Activated CD4-positive, alpha-beta T cell treated with anti-CD3 and anti-CD28 coated beads, Interleukin-2, Interleukin-6, amounts not matched to agents 100 ng/mL and 50 ng/mL, durations not matched to agents 16 hours and 8 hours (primary cell): ENCODE results near the gene CSF3R.
"Not testable (repeated sequence)": the region's sequence is repeated elsewhere in the genome, so short reads cannot be mapped to it uniquely, and the experiment has no call there.

Experiments
- DNase-seq: peaks from one replicate; pipeline ENCODE4 v3.0.0-alpha.2; 2020

Gene CSF3R

DNA sequence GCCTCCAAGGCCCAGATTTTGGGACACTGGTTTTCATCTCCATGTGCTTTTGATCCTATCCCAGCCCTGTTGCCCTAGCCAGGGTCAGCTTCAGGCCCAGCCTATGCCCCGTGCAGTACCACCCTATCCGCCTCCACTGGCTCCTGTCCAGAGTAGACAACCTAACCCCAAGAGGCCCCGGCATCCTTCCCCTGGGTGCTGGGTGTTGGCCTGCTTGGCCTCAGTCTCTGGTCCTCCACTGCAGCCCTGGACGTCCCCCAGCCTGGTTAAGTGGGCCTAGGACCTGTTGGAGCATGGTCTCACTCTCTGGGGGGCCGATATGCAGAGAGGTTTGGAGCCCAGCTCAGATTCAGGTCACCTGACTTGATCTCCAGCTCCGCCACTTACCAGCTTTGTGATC is 1.6 kb downstream of the CSF3R start:
- no peak for DNase-seq

DNA sequence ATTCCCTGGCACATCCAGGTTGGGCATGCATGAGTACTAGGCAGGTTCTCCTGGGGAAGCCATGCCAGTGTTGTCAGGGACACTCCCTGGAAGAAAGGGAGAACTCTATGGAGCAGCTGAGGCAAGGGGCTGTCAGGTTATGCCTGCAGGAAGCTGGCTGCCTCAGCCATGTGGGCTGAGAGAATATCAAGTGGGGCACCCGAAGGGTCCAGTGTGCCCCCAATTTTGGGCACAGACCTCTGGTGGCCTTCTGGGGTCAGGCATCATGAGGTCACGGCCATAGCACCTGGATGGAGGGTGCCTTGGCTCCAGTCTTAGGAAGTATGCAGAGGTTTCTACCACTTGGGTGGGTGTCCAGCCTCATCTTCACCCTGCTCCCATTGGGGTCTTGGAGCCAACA is 2.6 kb downstream of the CSF3R start:
- DNase-seq, result no peak

DNA sequence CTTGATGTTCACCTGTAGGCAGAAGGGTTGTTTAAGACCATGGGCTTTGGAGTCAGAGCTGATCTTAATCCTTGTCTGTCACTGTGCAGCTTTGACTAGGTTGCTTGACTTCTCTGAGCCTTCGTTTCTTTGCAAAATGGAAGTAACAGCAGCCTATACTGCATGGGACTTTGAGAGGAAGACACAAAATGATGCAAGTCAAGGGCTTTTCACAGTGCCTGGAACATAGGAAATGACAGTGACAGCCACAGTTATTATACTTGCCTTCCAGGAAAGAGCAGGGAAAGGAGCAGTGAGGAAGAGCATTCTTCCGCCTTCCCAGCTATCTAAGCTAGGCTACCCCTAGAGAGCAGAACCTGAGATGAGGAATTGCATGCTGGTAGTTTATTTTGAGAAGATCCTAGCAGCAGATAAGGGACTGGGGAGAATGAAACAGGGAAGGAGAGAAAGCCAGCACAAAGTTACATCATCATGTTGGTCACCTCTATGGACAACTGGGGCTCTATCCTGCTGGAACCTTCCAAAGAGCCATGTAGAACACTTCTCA is 3.1 kb downstream of the CSF3R start:
- DNase-seq, result no peak

DNA sequence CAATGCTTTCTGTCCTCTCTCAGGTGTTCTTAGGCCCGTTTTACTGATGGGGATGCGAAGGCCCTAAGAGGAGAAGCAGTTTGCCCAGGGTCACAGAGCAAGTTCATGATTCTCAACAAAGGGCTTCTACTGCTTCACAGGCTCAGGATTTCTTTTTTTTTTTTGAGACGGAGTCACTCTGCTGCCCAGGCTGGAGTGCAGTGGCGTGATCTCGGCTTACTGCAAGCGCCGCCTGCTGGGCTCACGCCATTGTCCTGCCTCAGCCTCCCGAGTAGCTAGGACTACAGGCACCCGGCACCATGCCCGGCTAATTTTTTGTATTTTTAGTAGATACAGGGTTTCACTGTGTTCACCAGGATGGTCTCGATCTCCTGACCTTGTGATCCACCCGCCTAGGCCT is 5.1 kb downstream of the CSF3R start:
- DNase-seq, result not testable (repeated sequence)

DNA sequence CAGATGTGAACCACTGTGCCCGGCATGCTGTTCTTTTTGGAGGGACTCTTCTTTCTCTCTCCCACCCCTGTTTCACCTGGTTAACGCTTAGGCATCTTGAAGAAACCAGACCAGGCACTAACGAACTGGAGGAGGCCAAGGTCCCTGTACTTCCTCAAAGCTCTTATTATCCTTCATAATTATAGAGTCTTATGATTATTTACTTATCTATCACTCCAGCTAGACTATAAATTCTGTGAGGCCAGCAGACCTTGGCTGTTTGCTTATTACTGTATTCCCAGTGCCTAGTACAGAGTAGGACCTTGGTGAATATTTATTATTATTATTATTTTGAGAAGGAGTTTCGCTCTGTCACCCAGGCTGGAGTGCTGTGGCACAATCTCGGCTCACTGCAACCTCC is 5.8 kb downstream of the CSF3R start:
- DNase-seq, result no peak

DNA sequence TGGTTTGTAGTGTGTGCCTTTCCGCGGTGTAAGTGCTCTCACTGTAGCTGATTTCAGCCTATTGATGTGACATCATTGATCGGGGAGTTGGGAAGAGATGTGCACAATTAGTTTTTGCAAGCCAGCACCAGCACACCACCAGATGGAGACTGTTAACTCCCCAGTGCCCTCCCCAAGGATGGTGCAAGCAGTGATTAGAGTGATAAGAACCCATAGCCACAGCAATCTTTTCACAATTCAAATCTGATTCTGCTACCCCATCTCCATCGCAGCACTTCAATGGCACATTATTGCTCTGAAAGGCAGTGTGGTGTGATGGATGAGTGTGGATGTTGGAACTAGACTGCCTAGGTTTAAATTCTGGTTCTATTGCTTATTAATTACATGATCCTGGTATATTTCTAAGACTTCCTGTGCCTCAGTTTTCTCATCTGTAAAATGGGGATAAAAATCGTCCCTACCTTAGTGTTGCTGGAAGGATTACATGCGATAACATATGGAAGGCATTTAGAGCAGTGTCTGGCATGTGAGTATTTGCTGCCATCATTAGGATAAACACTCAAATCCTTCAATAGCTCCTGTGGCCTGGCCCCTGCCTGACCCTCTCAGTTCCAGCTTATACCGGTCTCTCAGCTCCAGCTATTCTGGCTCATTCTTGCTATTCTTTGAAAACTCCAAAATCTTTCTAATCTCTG is 6.7 kb downstream of the CSF3R start:
- no peak for DNase-seq

DNA sequence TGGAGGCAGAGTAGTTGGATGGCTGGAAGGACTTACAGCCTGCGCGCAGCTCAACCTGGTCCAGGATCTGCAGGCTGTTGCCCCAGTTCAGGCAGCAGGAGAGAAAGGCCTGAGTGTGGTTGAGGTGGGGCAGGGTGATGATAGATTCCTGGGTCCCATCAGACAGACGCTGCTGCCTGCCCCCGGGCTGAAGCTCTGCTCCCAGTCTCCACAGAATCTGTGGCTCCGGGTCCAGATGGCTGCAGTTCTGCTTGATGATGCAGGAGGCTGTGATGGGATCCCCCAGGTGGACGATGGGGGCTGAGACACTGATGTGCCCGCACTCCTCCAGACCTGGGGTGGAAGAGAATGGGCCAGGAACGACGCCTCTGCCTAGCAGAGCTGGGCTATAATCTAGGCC is 7.4 kb downstream of the CSF3R start:
- DNase-seq, result no peak

DNA sequence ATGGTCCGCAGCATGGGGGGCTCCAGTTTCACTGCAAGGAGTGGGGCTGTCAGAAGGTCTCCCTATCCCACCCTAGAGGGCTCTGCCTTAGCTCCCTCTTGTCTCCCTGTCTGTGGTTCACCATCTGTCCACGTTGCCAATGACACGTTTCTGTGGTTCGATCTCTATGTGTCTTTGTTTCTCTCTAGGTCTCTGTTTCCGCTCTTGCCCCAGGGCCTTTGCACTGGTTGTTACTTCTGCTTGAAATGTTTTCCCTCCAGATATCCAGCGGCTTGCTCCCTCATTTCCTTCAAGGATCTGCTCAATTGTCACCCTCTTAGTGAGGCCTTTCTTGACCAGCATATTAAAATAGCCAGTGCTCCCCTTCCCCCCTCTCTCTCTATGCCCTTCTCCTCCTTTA is 10.1 kb downstream of the CSF3R start:
- no peak for DNase-seq

DNA sequence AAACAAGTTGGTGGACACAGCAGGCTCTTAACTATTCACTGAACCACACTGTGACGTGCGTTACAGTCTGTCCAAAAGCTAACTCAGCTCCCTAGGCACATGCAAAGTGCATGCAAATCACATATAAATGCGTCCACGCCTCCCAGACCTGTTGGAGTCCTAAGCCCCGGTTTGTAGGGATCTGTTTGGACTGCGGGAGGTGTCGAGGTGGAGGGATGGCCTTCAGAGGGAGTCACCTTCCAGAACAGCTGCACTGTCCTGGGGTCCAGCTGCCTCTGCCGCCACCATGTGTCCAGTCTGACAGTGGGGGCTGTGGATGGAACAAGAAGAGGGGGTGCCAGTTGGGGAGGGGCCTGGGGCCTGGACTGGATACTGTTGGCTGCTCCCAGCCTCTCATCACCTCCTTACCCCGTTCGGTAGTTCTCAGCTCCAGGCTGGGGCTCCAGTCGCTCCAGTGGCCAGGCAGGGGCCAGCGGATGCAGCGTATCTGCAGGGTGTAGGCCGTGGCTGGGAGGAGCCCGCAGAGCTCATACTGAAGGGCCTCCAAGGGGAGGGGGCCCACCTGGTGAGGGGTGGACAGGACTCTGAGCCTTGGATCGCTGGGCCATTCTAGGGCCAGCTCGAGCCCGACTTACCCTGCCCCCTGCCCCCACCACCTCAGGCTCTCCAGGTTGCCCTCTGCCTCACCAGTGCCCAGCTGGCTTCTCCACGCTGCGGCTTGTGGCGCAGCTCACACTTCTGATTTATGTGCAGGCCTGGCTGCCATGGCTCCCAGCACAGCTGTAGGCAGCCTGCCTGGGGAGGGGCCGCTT is 10.7 kb downstream of the CSF3R start:
- no peak for DNase-seq

DNA sequence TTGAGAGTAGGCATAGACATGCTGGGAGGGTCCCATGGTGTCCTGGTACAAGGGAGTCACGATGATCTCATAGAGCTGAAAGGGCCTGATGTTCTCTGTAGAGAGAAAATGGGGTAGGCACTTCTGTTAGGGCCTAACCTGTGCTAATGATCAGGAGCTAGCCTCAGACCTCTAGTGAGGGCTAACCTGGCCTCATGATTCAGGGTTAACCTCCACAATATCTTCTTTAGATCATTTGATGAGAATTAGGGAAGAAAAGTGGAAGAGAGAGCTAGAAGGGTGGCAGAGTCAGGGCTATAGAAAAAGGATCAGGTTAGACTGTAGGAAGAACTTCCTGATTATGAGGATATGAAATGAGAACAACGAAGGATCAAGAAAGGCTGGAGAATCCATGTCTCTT is 13.6 kb downstream of the CSF3R start:
- DNase-seq, result no peak

DNA sequence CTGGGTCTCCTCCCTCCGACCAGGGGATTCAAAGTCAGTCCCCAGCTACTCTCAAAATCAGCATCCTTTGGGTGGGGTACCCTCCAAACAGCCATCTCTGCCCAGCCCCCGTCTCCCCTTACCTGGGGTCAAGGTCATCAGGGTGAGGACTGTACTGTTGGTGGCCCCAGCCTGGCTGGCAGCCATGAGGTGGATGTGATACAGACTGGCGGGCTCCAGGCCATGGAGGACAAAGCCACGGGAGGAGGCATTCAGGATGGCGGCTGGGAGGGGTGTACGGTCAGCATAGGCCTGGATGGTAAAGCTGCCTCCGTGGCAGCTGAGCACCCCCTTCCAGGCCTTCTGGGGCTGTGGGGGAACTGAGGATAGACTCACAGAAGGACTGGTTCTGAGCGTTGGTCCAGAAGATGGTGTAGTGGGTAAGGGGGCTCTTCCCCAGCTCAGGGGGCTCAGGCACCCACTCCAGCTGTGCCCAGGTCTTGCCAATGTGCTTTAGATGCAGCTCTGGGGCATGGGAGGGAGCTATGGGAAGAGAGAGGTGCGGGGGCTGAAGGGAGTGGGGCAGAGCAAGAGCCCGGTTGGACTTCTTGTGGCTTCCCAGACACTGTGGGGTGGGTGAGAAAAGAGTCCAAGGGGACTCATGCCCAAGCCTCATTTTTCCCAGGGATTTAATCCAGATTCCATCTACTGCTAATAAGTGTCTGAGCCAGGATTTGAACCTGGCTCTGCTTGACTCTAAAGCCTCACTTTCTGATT is 14.8 kb downstream of the CSF3R start:
- DNase-seq, result no peak

DNA sequence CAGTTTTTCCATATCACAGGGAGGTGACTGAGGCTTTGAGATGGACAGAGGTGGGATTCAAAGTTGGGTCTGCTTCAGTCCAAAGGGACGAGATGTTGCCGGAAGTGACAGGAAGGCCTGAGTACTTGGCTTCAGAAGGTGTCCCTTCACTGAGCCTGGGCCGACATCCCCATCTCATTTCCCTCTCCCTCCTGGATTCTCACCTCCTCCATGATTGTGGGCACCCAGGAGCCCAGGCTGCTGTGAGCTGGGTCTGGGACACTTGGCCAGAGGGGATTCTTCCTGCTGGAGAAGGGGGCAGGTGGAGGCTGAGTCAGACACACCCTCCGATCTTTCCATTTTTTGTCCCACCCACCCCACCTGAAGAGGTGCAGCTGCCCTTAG is 15.7 kb downstream of the CSF3R start:
- DNase-seq, result no peak

DNA sequence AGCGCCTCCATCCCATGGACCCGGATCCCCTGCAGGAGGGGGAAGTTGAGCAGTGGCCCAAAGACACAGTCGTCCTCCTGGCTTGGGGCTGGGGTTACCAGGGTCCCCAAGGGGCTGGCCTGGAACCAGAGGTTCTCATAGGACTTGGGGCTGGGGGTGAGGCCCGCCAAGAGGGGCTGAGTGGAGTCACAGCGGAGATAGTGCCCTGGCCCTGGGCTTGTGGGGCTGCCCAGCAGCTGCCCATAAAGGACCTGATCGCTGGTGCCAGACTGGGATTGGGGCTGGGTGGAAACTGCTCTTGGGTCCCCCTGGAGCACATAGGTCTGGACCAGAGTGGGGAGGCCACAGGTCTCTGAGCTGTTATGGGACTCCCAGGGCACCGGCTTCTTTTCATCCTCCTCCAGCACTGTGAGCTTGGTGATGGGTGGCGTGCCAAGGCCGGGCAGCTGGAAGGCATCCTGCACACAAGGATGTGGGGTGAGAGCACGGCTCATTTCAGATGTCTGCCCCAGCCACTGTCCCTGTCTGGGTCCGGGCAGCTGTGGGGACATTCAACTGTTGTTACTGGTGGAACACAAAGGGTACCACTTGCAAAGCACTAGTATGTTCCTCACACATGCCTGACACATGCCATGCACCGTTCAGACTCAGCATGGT is 16.2 kb downstream of the CSF3R start:
- DNase-seq, result no peak

DNA sequence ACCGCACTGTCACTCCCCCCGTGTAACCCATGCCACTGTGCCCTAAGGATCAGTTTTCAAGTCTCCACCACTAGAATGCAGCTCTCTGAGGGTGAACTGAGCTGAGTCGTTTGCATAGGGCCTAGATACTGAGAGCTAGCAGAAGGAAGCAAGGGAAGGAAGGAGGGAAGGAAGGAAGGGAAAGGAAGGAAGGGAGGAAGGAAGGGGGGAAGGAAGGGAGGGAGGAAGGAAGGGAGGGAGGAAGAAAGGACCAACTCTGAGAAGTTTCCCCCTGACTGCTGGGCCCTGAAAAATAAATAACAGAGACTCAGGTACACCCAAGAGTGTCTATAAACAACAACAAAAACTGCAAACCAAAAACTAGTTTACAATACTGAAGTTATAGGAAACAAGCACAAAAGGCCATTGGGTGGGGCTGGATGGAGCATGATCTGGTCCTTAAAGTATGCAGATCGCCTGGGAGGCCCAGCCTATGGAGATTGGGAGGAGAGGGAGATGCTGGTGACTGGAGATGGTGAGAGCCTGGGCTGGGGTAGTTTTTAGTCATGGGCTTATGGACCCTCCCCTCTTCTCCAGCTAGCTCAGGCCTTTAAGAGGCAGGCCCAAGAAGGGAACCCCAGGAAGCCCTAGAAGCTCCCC is 16.9 kb downstream of the CSF3R start:
- DNase-seq, result no peak

DNA sequence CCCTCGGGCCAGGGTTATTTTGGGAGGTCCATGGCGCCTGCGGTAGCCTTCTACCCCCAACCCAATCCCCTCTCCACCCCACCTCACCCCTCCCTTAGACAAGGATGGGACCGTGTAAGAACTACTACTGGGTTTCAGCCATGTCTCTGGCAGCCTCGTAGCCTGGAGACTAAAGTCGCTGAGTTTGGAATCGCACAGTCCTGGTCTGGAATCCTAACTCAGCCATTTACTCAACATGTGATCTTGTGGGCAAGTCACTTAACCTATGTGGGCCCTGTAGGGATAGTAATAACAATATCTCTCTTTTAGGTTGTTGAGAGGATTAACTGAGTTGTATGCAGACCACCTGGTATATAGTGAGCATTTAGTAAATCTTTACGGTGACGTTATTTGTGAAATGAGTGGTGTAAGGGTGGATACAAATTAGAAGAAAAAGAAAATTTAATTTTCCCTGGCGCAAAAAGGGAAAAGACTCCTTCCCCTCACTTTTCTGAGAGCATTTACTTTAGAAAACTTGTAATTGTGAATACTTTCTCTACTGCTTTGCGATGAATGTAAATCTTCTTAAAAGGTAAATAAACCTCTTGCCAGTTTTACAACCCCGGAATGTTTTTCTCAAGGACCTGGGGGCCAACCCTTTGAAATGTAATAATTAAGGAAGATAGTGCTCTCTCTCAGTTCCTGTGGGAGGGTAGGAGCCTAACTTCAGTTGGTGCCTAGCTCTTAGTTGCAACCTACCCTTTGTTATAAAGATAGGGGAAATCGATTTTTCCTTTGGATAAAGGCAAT is 17.9 kb downstream of the CSF3R start:
- peak; percentile 47 for DNase-seq

DNA sequence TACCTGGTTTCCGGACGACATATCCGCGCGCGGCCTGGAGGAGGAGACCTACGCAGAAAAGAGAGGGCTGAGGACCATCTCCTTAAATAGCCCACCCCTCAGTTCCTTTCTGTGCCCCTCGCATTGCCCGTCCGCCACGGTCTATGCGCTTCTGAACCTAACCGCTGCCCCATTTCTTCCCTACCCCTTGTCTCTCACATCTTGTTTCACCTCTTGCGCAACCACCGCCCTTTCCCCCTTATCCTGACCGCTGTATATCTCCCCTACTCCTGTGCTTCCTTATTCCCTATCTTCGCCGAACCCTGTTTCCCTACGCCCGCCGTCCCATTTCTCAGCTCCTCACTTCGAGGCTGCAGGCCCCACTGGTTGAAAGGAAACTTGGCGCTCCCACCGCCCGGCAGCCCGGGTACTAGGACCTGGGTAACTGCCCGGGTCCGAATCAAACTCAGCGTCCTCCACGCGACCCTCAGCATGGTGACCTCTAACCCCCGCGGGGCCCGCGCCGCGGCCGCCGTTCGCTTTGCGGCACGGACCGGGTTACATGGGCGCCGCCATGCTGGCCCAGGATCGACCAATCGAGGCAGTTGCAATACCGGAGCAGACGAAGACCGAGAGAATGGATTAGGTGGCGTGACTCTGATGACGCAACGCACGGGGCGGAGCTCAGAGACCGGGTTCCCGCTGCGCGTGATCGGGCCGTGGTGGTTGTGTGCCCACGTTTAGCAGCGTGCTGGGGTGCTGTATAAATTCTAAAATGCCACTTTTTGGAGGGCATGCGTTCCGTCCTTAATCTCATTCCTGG is 18.7 kb downstream of the CSF3R start, which contains the start of gene MRPS15:
Gene MRPS15, minus strand, starts transcription at position 582 of the 802 bp plus-strand sequence. Its CDS starts 109 bp downstream, at position 473.
- DNase-seq, result peak; percentile 97

DNA sequence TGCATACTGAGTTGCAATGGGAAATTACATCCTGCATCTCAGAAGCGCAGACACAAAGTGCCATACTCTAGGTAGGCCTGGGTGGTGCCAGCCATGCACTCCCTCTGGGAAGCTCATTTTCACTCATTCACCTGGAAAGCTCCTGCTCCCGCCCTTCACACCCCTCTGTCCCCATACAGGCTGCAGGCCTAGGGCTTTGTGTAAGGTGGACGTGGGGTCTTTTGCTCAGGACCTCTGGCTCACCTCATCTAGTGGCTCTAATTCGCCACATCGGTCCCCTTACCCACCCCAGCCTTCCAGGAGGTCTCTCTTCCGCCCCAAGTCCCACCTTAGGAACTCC is 19.3 kb downstream of the CSF3R start:
- no peak for DNase-seq

DNA sequence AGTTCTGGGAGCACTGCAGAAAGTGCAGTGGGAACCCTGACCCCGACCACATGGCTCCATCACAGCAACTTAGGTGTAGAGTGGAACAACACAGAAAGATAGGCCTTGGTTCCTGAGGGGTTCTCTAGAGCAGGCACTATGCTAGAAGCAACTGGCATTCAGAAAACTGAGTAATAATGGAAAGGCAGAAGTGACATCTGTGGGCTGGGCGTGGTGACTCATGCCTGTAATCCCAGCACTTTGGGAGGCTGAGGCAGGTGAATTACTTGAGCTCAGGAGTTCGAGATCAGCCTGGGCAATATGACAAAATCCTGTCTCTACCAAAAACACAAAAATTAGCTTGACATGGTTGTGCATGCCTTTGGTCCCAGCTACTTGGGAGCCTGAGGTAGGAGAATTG is 23.8 kb downstream of the CSF3R start:
- DNase-seq, result peak; percentile 89

DNA sequence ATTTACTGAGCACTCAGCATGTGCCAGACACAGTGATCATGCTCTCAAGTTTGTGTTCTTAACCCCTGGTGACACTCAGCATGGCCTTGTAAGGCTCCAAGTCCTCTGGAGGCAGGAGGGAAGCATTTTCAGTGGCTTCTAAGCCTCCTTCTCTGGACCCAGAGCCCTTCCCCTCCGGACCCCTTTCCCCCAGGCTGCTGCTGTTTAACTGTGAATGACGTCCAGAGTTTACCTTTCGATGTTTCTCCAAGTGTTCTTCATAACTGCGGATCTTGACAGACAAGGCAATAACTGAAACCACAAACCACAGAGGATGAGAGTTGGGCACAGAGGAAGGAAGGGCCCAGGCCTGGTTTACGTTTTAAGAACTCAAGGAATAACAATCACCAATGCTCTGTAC is 25.0 kb downstream of the CSF3R start:
- DNase-seq, result peak; percentile 68

DNA sequence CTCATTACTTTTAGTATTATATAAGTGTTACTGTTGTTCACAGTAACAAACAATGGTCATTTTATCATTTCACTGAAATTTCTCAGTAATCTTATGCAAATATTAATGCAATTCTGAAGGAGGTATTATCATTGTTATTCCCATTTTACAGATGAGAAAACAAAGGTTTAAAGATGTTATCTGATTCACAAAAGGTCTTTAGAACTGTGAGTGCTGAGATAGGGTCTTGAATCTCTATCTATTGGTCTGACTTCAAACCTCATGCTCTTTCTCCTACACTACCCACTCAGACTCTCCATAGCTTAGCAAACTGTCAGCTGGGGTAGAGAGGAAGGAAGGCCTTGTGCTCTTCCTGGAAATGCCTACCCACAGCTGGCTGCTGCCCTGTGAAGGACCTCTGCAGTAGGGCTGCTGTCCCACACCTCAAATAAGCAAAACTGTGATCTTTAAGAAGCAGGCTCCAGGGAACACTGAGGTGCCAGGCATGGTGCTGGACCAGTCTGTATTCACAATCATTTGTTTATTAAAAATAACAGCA is 26.3 kb downstream of the CSF3R start:
- peak; percentile 32 for DNase-seq

DNA sequence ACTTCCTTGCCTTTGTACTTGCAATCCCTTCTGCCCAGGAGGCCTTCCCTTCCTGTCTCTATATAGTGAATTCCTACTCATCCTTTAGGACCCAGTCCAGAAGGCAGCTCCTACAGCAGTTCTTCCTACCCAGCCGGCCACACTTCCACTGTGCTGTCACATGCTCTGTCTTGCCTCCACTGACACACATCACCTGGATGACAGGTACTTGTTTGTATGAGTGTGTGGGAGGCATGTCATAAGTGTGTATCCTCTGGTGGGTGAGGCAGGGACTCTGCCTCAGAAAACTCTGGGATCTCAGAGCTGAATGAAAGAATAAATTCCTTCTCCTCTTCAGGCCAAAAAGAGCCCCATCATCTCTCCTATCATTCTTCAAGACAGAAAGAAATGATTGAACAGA is 27.3 kb downstream of the CSF3R start:
- no peak for DNase-seq
